Parathyroid adenoma (tissue), 2 donors: ENCODE data around the gene TRPV3.

Source experiments
- H2AFZ ChIP-seq: fragments of 300-600 bp; sonication (generic); one replicate; pipeline ENCODE4 v1.7.0; 2017; ENCODE audit warnings: antibody characterized with exemption, mild to moderate bottlenecking
- H3K27ac ChIP-seq: fragments of 300-600 bp; sonication (generic); one replicate; pipeline ENCODE4 v1.7.0; 2017
- H3K27me3 ChIP-seq: fragments of 300-600 bp; sonication (generic); one replicate; pipeline ENCODE4 v1.7.0; 2017; ENCODE audit warnings: low read length; ENCODE audit not compliant: control insufficient read depth, insufficient read depth
- H3K36me3 ChIP-seq: fragments of 300-600 bp; sonication (generic); one replicate; pipeline ENCODE4 v1.7.0; 2017; ENCODE audit warnings: low read length; ENCODE audit not compliant: control insufficient read depth, insufficient read depth
- H3K4me1 ChIP-seq: fragments of 300-600 bp; sonication (generic); one replicate; pipeline ENCODE4 v1.7.0; 2017; ENCODE audit warnings: control low read depth
- H3K4me2 ChIP-seq: fragments of 300-600 bp; sonication (generic); one replicate; pipeline ENCODE4 v1.7.0; 2017; ENCODE audit warnings: low read length
- H3K4me3 ChIP-seq: fragments of 300-600 bp; sonication (generic); one replicate; pipeline ENCODE4 v1.7.0; 2017; ENCODE audit warnings: low read depth, low read length
- H3K79me2 ChIP-seq: fragments of 300-600 bp; sonication (generic); one replicate; pipeline ENCODE4 v1.7.0; 2017; ENCODE audit warnings: control low read depth
- H3K9ac ChIP-seq: fragments of 300-600 bp; sonication (generic); one replicate; pipeline ENCODE4 v1.7.0; 2017; ENCODE audit warnings: mild to moderate bottlenecking
- H3K9me3 ChIP-seq: fragments of 300-600 bp; sonication (generic); one replicate; pipeline ENCODE4 v1.7.0; 2017; ENCODE audit warnings: low read length; ENCODE audit not compliant: control insufficient read depth
- TF ChIP-seq, protein P1 (sequence below): fragments of 300-600 bp; sonication (generic); IDR thresholded peaks from one replicate; pipeline ENCODE4 v1.7.0; 2017; ENCODE audit warnings: antibody characterized with exemption, mild to moderate bottlenecking
- donor health status: primary hyperparathyroidism.

Gene TRPV3

DNA sequence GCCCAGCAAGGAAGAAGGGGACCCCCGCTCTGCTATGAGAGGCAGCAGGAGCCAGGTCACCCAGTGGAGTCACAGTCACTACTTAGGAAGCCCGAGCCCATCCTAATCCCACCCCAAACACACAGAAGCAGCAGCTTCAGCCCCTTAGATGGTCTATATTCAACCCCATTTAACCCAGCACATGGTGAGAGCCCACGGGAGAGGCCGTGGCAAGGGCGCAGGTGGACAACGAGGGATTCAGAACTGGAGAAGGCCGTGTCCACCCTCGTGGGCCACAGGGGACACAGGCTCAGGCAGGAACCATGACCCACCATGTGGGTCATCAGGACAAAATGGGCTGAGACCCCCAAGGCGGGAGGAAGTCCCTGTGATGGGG lies 1.6 kb upstream of the TRPV3 start:
- H3K79me2 ChIP-seq = no peaks in the 10 kb centered on the region
- no peaks in the 10 kb centered on the region for H3K36me3 ChIP-seq
- H3K4me2 ChIP-seq = no peak overlapping the region
- H3K27ac ChIP-seq = no peak overlapping the region
- no peaks in the 10 kb centered on the region for H3K9me3 ChIP-seq
- no peak overlapping the region for H3K4me3 ChIP-seq
- no peak overlapping the region for H3K9ac ChIP-seq
- no peaks in the 10 kb centered on the region for H3K4me1 ChIP-seq
- TF ChIP-seq, protein P1, sequence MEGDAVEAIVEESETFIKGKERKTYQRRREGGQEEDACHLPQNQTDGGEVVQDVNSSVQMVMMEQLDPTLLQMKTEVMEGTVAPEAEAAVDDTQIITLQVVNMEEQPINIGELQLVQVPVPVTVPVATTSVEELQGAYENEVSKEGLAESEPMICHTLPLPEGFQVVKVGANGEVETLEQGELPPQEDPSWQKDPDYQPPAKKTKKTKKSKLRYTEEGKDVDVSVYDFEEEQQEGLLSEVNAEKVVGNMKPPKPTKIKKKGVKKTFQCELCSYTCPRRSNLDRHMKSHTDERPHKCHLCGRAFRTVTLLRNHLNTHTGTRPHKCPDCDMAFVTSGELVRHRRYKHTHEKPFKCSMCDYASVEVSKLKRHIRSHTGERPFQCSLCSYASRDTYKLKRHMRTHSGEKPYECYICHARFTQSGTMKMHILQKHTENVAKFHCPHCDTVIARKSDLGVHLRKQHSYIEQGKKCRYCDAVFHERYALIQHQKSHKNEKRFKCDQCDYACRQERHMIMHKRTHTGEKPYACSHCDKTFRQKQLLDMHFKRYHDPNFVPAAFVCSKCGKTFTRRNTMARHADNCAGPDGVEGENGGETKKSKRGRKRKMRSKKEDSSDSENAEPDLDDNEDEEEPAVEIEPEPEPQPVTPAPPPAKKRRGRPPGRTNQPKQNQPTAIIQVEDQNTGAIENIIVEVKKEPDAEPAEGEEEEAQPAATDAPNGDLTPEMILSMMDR = no peak
- no peak overlapping the region for H2AFZ ChIP-seq
- no peaks in the 10 kb centered on the region for H3K27me3 ChIP-seq

DNA sequence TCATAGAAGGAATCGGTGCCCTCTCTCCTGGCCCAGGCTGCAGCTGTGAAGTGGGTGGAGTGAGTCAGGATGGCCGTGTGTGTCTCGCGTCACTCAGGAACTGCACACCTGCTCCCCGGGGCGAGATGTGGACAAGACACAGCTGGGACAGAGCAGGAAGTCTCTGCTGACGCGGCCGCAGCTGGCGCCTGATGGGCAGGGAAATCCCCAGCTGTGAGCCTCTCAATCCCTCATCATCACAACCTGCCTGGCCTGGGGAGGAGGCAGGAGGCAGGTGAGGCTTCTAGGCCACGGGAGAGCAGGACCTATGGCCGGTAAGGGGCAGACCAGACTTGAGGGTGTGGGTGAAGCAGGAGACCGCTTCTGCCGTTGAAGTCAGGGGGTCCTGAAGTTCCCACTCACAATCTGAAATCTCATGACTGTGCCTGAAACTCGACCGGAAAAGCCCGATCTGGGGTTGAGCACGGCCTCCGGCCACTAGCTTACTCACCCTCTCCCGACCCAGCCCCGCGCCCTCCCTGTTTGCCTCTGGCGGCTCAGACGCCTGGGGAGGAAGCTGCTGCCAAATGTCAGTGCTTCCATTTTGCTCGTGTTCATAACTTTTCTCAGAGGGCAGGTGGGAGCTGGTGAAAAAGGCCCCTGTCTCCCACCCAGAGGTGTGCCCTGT lies 1.1 kb upstream of the TRPV3 start:
- Histone ChIP-seq H3K79me2 (no peaks in the 10 kb centered on the region), H3K36me3 (no peaks in the 10 kb centered on the region), H2AFZ (no peak overlapping the region), H3K4me1 (no peaks in the 10 kb centered on the region), H3K27me3 (no peaks in the 10 kb centered on the region), H3K4me3 (no peak overlapping the region), H3K4me2 (no peak overlapping the region), H3K27ac (no peak overlapping the region), H3K9me3 (no peaks in the 10 kb centered on the region), H3K9ac (no peak overlapping the region)
- TF ChIP-seq, protein P1 = no peak

DNA sequence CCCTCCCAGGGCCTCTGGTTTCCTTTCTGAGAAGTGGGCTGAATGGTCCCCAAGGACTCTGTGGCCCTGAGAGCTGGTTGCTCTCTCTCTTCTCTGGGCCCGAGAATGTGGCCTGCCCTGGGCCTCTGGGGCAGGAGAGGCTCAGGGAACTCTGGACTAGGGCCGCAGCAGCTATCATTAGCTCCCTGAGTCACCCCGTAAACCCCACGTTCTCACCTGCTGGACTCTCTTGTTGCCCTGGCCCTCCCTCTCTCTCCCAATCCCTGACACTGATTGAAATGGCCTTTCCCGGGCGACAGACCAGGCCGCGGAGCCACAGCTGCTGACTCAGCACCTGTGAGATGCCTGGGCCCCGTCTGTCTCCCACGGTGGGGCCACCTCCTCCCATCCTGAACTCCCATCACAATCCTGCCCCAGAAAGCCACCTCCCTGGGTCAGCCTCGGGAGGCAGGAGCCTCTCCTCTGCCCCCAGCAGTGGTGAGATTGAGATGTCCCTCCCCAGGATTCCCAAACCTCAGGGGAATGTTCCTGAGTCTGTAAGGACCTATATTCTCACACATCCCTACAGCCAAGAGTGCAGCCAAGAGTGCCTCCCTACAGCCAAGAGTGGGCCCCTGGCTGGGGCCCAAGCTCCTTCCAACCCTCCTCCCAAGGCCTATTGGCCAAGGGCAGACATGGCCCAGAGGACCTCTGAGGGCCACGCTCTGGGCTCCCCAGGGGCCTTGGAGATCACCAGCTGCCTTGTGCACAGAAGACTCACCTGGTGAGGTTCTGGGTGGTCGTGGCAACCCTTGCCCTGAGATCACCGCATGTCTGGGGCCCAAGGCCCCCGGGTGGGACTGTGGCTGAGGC lies 470 bp downstream of the TRPV3 start:
- H3K9me3 ChIP-seq = no peaks in the 10 kb centered on the region
- H3K27me3 ChIP-seq = no peaks in the 10 kb centered on the region
- TF ChIP-seq, protein P1 = no peak
- H3K9ac ChIP-seq = no peak overlapping the region
- H3K36me3 ChIP-seq = no peaks in the 10 kb centered on the region
- no peak overlapping the region for H3K27ac ChIP-seq
- no peaks in the 10 kb centered on the region for H3K79me2 ChIP-seq
- peak overlapping the region; percentile 73 for H2AFZ ChIP-seq
- peak overlapping the region; percentile 26 for H3K4me2 ChIP-seq
- H3K4me3 ChIP-seq = peak overlapping the region; percentile 9
- H3K4me1 ChIP-seq = no peaks in the 10 kb centered on the region

DNA sequence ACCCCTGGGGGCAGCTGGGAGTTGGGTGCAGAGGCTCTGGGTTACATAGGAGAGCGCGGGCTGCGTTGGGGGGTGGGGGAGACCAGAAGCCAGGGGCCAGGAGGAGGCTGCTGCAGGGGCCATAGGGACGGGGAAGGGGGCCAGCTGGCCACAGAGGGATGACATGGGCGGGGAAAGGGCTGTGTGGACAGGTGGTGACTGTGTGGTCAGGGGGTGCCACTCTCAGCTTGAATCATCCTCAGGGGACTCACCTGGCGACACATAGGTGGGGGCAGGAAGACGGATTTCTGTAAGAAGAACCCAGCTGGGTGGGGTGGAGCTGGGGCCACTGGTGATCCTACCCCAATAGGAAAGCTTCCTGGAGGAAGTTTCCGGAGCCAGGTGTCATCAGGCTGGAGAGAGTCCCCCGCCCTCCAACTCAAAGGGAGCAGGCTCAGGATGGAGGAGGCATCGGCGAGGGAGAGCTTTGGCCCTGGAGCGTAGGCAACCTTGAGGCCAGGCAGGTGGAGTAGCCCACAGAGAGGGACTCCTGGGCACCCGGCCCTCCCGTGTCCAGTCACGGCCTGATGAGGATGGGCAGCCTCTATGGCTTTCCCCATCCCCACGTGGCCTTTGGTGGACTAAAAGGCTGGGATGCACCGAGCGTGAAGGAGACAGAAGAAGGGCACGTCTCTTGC lies 1.2 kb downstream of the TRPV3 start:
- TF ChIP-seq, protein P1 = no peak
- no peak overlapping the region for H3K27ac ChIP-seq
- no peaks in the 10 kb centered on the region for H3K79me2 ChIP-seq
- H3K36me3 ChIP-seq = no peaks in the 10 kb centered on the region
- no peaks in the 10 kb centered on the region for H3K4me1 ChIP-seq
- H3K27me3 ChIP-seq = no peaks in the 10 kb centered on the region
- H3K4me2 ChIP-seq = peak overlapping the region; percentile 26
- no peak overlapping the region for H3K9ac ChIP-seq
- peak overlapping the region; percentile 73 for H2AFZ ChIP-seq
- no peak overlapping the region for H3K4me3 ChIP-seq
- H3K9me3 ChIP-seq = no peaks in the 10 kb centered on the region
